Chondrocyte (in vitro differentiated cells): Measurements from ENCODE around the gene PPP1CA. TPM values are rescaled to one million over a fixed set of nuclear protein-coding genes. Genes with fewer than 3 reads are reported as not detected.

ENCODE experiments used
- DNase-seq: peaks from one replicate; pipeline ENCODE4 v3.0.0; 2021; ENCODE audit warnings: mixed read lengths, low spot score
- H3K27ac Mint-ChIP-seq: one replicate; pipeline ENCODE4 v1.8.0; 2021; ENCODE audit warnings: mild to moderate bottlenecking, moderate library complexity, mixed read lengths; ENCODE audit not compliant: unreplicated experiment
- H3K27me3 Mint-ChIP-seq: 2 replicates; pipeline ENCODE4 v1.8.0; 2021; ENCODE audit warnings: low read depth, mixed read lengths
- H3K36me3 Mint-ChIP-seq: 2 replicates; pipeline ENCODE4 v1.8.0; 2021; ENCODE audit warnings: low read depth, mixed read lengths
- H3K4me1 Mint-ChIP-seq: 2 replicates; pipeline ENCODE4 v1.8.0; 2021; ENCODE audit warnings: low read depth, mild to moderate bottlenecking, mixed read lengths
- H3K4me3 Mint-ChIP-seq: one replicate; pipeline ENCODE4 v1.8.0; 2021; ENCODE audit warnings: mild to moderate bottlenecking, moderate library complexity, mixed read lengths; ENCODE audit not compliant: unreplicated experiment
- H3K9me3 Mint-ChIP-seq: 2 replicates; pipeline ENCODE4 v1.8.0; 2021; ENCODE audit warnings: low read depth, mixed read lengths
- total RNA-seq: library from RNA; stranded (reverse); gene quantifications from 3 replicates; pipeline ENCODE4 v1.2.1, GENCODE V29; 2021
- TF ChIP-seq, protein P1 (sequence below): fragments of 200-600 bp; sonication (generic); IDR thresholded peaks from 2 replicates; pipeline ENCODE4 v1.5.0; 2021; ENCODE audit warnings: antibody characterized with exemption, mild to moderate bottlenecking, moderate library complexity

PPP1CA gene
- total RNA-seq, 1 donor from 2014 or later, result 109 TPM

GRCh38 chr11:67439321-67440228 lies 37.9 kb upstream of the PPP1CA start:
- peaks cover 28% of the 10 kb centered on the region for H3K4me1 Mint-ChIP-seq
- no peaks in the 10 kb centered on the region for H3K36me3 Mint-ChIP-seq
- no peak overlapping the region for H3K4me3 Mint-ChIP-seq
- peak; percentile 90 for DNase-seq
- TF ChIP-seq, protein P1, sequence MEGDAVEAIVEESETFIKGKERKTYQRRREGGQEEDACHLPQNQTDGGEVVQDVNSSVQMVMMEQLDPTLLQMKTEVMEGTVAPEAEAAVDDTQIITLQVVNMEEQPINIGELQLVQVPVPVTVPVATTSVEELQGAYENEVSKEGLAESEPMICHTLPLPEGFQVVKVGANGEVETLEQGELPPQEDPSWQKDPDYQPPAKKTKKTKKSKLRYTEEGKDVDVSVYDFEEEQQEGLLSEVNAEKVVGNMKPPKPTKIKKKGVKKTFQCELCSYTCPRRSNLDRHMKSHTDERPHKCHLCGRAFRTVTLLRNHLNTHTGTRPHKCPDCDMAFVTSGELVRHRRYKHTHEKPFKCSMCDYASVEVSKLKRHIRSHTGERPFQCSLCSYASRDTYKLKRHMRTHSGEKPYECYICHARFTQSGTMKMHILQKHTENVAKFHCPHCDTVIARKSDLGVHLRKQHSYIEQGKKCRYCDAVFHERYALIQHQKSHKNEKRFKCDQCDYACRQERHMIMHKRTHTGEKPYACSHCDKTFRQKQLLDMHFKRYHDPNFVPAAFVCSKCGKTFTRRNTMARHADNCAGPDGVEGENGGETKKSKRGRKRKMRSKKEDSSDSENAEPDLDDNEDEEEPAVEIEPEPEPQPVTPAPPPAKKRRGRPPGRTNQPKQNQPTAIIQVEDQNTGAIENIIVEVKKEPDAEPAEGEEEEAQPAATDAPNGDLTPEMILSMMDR, result peak; percentile 48
- H3K9me3 Mint-ChIP-seq, result no peaks in the 10 kb centered on the region
- H3K27ac Mint-ChIP-seq, result peak overlapping the region; percentile 54
- no peaks in the 10 kb centered on the region for H3K27me3 Mint-ChIP-seq

GRCh38 chr11:67438158-67438902 lies 36.7 kb upstream of the PPP1CA start:
- Mint-ChIP-seq H3K9me3 (no peaks in the 10 kb centered on the region), H3K4me1 (peaks cover 28% of the 10 kb centered on the region), H3K27ac (peak overlapping the region; percentile 17), H3K36me3 (no peaks in the 10 kb centered on the region), H3K4me3 (no peak overlapping the region), H3K27me3 (no peaks in the 10 kb centered on the region)
- TF ChIP-seq, protein P1, result no peak
- DNase-seq, result peak; percentile 93

DNA sequence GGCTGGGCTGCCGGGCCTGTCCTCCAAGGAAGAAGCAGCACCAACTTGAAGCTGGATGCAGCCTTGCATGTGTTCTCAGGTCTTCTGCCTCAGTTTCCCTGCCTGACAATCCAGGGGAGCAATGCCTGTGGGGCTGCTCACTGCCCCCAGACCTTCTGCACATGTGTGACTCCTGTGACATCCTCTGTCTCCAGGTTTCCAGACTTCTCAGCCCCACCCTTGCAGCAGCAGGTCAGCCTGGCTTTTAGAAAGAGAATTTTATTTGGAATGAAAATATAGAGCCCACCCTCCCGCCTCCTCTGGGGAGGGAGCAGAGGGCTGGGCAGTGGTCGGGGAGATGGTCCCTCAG lies 36.1 kb upstream of the PPP1CA start:
- no peak overlapping the region for H3K4me3 Mint-ChIP-seq
- DNase-seq, result no peak
- peaks cover 26% of the 10 kb centered on the region for H3K4me1 Mint-ChIP-seq
- H3K36me3 Mint-ChIP-seq, result no peaks in the 10 kb centered on the region
- TF ChIP-seq, protein P1, result no peak
- no peaks in the 10 kb centered on the region for H3K27me3 Mint-ChIP-seq
- peak overlapping the region; percentile 27 for H3K27ac Mint-ChIP-seq
- no peaks in the 10 kb centered on the region for H3K9me3 Mint-ChIP-seq

GRCh38 chr11:67437082-67437808 lies 35.6 kb upstream of the PPP1CA start, which contains the start of gene PTPRCAP:
Gene PTPRCAP, minus strand, starts transcription at chr11:67437682. Its CDS starts 63 bp downstream, at chr11:67437619.
- DNase-seq, result peak; percentile 84
- H3K4me3 Mint-ChIP-seq, result no peak within 1 kb of the TSS
- H3K27me3 Mint-ChIP-seq, result no peaks in the 10 kb centered on the region
- TF ChIP-seq, protein P1, result no peak
- no peaks in the 10 kb centered on the region for H3K36me3 Mint-ChIP-seq
- H3K27ac Mint-ChIP-seq, result peak within 1 kb of the TSS; percentile 61
- peaks cover 21% of the 10 kb centered on the region for H3K4me1 Mint-ChIP-seq
- H3K9me3 Mint-ChIP-seq, result no peaks in the 10 kb centered on the region
